Measurements from ENCODE around the gene PLLP. TPM values are rescaled to one million over a fixed set of nuclear protein-coding genes. Genes with fewer than 3 reads are reported as not detected.

The PLLP gene
- total and polyA plus RNA-seq, 10 of the 15 experiments (the other 5 are each of a cell fraction or from before 2014, with no cell fraction given) = 0.21 to 5.8 (median 0.67) TPM

DNA sequence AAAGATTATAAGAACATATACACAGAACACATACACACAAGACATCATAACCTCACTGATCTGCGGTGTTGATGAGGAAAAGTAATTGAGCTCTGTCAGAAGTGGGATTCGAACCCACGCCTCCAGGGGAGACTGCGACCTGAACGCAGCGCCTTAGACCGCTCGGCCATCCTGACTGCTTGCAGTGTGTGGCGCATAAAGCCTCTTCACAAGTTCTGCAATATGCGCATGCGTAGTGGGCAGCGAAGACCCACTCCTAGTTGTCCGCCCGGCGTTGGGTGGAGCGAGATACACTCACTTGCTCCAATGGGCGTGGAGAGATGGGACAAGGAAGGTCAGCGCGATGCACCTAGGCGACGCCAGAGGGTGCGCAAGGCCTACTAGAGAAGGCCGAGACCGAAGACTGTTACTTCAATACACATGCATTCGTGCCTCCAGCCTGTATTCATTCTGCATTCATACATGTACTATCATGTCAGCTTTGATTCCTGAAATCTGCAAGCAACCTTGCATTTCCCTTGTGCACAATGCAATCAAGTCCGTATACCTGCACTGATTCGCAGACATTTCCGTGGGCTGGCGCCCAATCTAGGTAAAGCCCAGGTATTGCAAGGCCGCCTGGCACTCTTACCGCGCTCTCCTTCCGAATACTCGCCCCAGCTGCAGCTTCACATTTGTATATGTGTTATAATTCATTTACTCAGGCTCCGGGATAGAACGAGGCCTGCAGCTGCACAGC lies 16.1 kb upstream of the PLLP start (continued):
- TF ChIP-seq BACH1 (IDR thresholded peaks at IDR 0.05; ENCODE audit: borderline replicate concordance) = peak; percentile 66; the same call in 1 of the 2 replicates
- no peak for TF ChIP-seq RUNX3 (IDR thresholded peaks at IDR 0.05; ENCODE audit: low read length)
- TF ChIP-seq, protein P1, sequence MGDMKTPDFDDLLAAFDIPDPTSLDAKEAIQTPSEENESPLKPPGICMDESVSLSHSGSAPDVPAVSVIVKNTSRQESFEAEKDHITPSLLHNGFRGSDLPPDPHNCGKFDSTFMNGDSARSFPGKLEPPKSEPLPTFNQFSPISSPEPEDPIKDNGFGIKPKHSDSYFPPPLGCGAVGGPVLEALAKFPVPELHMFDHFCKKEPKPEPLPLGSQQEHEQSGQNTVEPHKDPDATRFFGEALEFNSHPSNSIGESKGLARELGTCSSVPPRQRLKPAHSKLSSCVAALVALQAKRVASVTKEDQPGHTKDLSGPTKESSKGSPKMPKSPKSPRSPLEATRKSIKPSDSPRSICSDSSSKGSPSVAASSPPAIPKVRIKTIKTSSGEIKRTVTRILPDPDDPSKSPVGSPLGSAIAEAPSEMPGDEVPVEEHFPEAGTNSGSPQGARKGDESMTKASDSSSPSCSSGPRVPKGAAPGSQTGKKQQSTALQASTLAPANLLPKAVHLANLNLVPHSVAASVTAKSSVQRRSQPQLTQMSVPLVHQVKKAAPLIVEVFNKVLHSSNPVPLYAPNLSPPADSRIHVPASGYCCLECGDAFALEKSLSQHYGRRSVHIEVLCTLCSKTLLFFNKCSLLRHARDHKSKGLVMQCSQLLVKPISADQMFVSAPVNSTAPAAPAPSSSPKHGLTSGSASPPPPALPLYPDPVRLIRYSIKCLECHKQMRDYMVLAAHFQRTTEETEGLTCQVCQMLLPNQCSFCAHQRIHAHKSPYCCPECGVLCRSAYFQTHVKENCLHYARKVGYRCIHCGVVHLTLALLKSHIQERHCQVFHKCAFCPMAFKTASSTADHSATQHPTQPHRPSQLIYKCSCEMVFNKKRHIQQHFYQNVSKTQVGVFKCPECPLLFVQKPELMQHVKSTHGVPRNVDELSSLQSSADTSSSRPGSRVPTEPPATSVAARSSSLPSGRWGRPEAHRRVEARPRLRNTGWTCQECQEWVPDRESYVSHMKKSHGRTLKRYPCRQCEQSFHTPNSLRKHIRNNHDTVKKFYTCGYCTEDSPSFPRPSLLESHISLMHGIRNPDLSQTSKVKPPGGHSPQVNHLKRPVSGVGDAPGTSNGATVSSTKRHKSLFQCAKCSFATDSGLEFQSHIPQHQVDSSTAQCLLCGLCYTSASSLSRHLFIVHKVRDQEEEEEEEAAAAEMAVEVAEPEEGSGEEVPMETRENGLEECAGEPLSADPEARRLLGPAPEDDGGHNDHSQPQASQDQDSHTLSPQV (IDR thresholded peaks at IDR 0.05) = no peak
- TF ChIP-seq, protein P2, sequence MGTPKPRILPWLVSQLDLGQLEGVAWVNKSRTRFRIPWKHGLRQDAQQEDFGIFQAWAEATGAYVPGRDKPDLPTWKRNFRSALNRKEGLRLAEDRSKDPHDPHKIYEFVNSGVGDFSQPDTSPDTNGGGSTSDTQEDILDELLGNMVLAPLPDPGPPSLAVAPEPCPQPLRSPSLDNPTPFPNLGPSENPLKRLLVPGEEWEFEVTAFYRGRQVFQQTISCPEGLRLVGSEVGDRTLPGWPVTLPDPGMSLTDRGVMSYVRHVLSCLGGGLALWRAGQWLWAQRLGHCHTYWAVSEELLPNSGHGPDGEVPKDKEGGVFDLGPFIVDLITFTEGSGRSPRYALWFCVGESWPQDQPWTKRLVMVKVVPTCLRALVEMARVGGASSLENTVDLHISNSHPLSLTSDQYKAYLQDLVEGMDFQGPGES (IDR thresholded peaks at IDR 0.05) = peak; percentile 50; the same call in 1 of the 2 replicates
- TF ChIP-seq SREBF2 (IDR thresholded peaks at IDR 0.05; ENCODE audit: low read length) = peak; percentile 100
- TF ChIP-seq, protein P3, sequence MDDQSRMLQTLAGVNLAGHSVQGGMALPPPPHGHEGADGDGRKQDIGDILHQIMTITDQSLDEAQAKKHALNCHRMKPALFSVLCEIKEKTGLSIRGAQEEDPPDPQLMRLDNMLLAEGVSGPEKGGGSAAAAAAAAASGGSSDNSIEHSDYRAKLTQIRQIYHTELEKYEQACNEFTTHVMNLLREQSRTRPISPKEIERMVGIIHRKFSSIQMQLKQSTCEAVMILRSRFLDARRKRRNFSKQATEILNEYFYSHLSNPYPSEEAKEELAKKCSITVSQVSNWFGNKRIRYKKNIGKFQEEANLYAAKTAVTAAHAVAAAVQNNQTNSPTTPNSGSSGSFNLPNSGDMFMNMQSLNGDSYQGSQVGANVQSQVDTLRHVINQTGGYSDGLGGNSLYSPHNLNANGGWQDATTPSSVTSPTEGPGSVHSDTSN (IDR thresholded peaks at IDR 0.05; ENCODE audit: insufficient replicate concordance, low read depth, low read length) = no peak
- TF ChIP-seq MYB (IDR thresholded peaks at IDR 0.05; ENCODE audit: borderline replicate concordance, low read depth, low read length) = no peak
- TF ChIP-seq BHLHE40 (IDR thresholded peaks at IDR 0.05; ENCODE audit: borderline replicate concordance in 1 of 2, low read depth in 2 of 2, low read length in 1 of 2) = peak in 1 of 2 experiments; percentile 41; a peak in 2 of 4 replicates
- no peak for TF ChIP-seq KDM1A (IDR thresholded peaks at IDR 0.05; ENCODE audit: borderline replicate concordance)
- TF ChIP-seq POLR2A (IDR thresholded peaks at IDR 0.05; ENCODE audit: low read depth, low read length) = no peak; the same call in 1 of the 2 replicates
- TF ChIP-seq, protein P4, sequence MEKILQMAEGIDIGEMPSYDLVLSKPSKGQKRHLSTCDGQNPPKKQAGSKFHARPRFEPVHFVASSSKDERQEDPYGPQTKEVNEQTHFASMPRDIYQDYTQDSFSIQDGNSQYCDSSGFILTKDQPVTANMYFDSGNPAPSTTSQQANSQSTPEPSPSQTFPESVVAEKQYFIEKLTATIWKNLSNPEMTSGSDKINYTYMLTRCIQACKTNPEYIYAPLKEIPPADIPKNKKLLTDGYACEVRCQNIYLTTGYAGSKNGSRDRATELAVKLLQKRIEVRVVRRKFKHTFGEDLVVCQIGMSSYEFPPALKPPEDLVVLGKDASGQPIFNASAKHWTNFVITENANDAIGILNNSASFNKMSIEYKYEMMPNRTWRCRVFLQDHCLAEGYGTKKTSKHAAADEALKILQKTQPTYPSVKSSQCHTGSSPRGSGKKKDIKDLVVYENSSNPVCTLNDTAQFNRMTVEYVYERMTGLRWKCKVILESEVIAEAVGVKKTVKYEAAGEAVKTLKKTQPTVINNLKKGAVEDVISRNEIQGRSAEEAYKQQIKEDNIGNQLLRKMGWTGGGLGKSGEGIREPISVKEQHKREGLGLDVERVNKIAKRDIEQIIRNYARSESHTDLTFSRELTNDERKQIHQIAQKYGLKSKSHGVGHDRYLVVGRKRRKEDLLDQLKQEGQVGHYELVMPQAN (conservative IDR thresholded peaks at IDR 0.05) = no peak; the same call in 1 of the 2 replicates
- TF ChIP-seq, protein P5, sequence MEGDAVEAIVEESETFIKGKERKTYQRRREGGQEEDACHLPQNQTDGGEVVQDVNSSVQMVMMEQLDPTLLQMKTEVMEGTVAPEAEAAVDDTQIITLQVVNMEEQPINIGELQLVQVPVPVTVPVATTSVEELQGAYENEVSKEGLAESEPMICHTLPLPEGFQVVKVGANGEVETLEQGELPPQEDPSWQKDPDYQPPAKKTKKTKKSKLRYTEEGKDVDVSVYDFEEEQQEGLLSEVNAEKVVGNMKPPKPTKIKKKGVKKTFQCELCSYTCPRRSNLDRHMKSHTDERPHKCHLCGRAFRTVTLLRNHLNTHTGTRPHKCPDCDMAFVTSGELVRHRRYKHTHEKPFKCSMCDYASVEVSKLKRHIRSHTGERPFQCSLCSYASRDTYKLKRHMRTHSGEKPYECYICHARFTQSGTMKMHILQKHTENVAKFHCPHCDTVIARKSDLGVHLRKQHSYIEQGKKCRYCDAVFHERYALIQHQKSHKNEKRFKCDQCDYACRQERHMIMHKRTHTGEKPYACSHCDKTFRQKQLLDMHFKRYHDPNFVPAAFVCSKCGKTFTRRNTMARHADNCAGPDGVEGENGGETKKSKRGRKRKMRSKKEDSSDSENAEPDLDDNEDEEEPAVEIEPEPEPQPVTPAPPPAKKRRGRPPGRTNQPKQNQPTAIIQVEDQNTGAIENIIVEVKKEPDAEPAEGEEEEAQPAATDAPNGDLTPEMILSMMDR (IDR thresholded peaks at IDR 0.05 in 2 of 3, conservative IDR thresholded peaks at IDR 0.05 in 1 of 3; ENCODE audit: control insufficient read depth in 2 of 3, extremely low read depth in 1 of 3, insufficient read depth in 1 of 3, low read depth in 3 of 3, low read length in 3 of 3) = peak; percentile 95 to 99 (median 99); a peak in 5 of 6 replicates
- TF ChIP-seq CREM (IDR thresholded peaks at IDR 0.05; ENCODE audit: low read depth) = no peak
- TF ChIP-seq, protein P6, sequence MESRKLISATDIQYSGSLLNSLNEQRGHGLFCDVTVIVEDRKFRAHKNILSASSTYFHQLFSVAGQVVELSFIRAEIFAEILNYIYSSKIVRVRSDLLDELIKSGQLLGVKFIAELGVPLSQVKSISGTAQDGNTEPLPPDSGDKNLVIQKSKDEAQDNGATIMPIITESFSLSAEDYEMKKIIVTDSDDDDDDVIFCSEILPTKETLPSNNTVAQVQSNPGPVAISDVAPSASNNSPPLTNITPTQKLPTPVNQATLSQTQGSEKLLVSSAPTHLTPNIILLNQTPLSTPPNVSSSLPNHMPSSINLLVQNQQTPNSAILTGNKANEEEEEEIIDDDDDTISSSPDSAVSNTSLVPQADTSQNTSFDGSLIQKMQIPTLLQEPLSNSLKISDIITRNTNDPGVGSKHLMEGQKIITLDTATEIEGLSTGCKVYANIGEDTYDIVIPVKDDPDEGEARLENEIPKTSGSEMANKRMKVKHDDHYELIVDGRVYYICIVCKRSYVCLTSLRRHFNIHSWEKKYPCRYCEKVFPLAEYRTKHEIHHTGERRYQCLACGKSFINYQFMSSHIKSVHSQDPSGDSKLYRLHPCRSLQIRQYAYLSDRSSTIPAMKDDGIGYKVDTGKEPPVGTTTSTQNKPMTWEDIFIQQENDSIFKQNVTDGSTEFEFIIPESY (IDR thresholded peaks at IDR 0.05) = no peak; the same call in 1 of the 2 replicates
- no peak for TF ChIP-seq IKZF2 (IDR thresholded peaks at IDR 0.05)
- TF ChIP-seq RAD51 (IDR thresholded peaks at IDR 0.05) = no peak
